D721Med (cell line): ENCODE data around the gene PLA2G4F.

ENCODE experiments used
- DNase-seq: peaks from one replicate; pipeline ENCODE4 v3.0.0; 2011; ENCODE audit warnings: low spot score; ENCODE audit not compliant: insufficient read length
- FAIRE-seq: peaks from 2 replicates; lab custom pipeline; 2011; peaks lifted over from hg19 to GRCh38; lab: Jason Lieb, UNC
- CTCF ChIP-seq: IDR thresholded peaks from 2 replicates; pipeline ENCODE4 v1.5.1; 2012; ENCODE audit warnings: mild to moderate bottlenecking, control low read depth; ENCODE audit not compliant: insufficient read depth; ENCODE audit errors: missing control alignments

PLA2G4F gene

GRCh38 chr15:42138411-42138810 is 18.0 kb downstream of the PLA2G4F start:
- FAIRE-seq, result no peak
- no peak for DNase-seq
- TF ChIP-seq CTCF, result no peak

DNA sequence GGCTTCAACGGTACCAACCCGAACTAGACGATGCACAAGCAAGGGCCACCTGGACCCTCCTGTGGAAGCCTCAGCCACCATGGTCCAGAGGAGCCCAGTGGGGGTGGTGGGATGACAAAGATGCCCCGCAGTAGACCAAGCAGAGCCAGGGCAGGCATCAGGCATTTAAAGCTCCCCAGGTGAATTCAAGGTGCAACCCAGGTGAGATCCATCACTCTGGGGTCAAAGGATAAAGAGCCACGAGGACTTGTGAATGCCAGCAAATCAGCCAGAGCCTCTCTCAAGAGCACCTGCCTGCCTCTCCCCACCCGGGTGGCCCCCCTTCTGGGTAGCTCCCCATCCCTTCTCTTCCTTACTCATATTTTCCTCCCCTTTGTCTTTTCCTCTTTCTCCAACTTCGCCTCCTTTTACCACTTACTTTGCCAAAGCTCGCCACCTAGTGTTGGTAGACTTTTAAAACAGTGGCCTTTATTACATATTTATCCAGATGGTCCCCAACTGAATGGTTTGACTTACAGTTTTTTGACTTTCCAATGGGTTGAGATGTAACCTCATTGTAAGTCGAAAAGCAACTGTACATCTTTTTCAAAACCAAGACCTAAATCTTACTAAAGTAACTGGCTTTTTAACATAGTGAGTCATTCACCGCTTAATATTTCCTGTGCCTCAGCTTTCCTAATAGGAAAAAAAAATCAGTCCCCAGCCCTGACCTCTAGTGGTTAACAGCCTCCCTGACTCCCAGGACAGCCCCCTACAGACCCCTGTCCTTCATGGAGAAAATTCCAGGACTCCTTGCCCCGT is 18.8 kb downstream of the PLA2G4F start:
- FAIRE-seq, result peak; percentile 41
- TF ChIP-seq CTCF, result peak; percentile 75
- DNase-seq, result no peak

DNA sequence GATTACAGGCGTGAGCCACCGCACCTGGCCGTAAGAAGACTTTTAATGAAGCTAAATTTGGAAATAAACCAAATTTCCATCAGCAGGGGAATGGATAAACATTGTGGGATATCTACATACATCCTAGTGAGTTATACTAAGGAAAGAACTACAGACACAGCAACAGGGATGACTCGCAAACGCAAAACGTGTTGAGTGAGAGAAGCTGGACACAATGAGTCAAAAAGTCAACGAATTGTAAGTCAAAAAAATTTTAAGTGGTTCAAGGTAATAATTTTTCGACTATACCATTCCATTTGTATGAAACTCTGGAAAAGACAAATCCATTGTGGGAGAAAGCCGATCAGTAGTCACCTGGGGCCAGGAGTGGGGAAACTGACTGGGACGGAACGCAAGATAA is 19.9 kb downstream of the PLA2G4F start:
- TF ChIP-seq CTCF, result no peak
- DNase-seq (no peak), FAIRE-seq (no peak)

DNA sequence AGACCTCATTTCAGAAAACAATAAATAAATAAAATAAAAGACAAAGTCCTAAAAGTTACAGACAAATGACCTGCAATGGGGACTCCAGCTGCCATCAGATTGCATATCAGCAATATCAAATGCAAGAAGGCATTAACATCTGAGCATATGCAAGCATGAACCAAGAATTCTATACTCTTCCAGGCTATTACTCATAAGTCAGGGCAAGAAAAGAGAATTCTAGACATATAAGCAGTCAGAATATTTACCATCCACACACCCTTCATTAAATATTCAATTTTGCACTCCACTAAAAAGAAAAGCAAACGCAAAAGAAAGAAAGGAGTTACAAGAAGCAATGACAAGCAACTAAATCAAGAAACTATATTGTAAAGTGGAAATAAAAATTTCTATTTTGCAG is 21.1 kb downstream of the PLA2G4F start:
- FAIRE-seq (no peak), DNase-seq (no peak)
- TF ChIP-seq CTCF, result no peak

DNA sequence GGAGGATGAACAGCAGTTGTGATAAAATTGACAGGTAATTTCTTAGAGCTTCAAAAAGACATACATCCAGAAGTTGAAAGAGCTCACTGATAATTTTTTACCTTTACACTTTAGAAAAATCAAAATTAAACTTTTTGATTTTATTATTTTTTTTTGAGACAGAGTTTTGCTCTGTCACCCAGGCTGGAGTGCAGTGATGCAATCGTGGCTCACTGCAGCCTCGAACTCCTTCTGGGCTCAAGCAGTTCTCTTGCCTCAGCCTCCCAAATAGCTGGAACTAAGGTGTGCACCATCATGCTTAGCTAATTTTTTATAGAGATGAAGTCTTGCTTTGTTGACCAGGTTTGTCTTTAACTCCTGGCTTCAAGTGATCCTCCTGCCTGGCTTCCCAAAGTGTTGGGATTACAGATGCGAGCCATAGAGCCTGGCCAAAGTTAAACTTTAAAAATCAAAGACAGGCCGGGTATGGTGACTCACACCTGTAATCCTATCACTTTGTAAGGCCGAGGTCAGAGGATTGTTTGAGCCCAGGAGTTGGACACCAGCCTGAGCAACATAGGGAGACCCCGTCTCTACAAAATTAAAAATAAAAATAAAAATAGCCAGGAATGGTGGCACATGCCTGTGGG is 21.7 kb downstream of the PLA2G4F start:
- DNase-seq, result no peak
- no peak for TF ChIP-seq CTCF
- no peak for FAIRE-seq

GRCh38 chr15:42133886-42134502 is 22.4 kb downstream of the PLA2G4F start:
- TF ChIP-seq CTCF, result peak; percentile 75
- DNase-seq (no peak), FAIRE-seq (no peak)
